ENCODE measurements around the gene ST6GALNAC3. TPM values are rescaled to one million over a fixed set of nuclear protein-coding genes. Genes with fewer than 3 reads are reported as not detected.

Gene ST6GALNAC3
- total RNA-seq, 1 experiment from 2014 or later, result 4.8 TPM

DNA sequence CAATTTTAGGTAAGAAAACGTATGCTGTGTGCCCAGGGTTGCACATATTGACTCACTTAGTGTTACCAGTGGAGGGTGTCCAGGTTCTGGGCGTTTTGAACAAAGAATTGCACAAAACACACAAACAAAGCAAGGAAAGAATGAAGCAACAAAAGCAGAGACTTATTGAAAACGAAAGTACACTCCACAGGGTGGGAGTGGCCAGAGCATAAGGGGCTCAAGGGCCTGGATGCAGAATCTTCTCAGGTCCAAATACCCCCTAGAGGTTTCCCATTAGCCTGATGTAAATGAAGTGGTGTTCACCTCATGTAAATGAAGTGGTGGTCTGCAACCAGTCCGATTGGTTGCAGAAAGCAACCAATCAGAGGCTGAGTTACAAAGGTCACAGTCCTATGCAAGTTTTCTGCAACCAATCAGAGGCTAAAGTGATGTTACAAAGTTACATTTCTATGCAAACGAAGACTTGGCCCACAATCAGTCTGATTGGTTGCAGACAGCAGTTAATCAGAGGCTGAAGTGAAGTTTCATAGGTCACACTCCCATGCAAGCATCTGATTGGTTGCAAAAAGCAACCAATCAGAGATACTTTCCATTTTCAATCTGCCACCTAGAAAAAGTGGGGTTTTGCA is 228.3 kb downstream of the ST6GALNAC3 start:
- DNase-seq, result peak; percentile 58
- H3K36me3 ChIP-seq (ENCODE audit: insufficient read depth, low read length), result no peaks in the 10 kb centered on the region
- no peaks in the 10 kb centered on the region for H4K20me1 ChIP-seq (ENCODE audit: insufficient read depth, low read depth, low read length)
- no peaks in the 10 kb centered on the region; the same call in 1 of the 2 replicates for H3K9me3 ChIP-seq (ENCODE audit: low read length)
- H3K27ac ChIP-seq (ENCODE audit: low read length), result peak overlapping the region; percentile 23; the same call in 1 of the 2 replicates
- H2AFZ ChIP-seq (ENCODE audit: low read length), result no peak overlapping the region; the same call in 1 of the 2 replicates
- peak overlapping the region; percentile 30 for H3K4me2 ChIP-seq (ENCODE audit: low read depth, low read length, poor library complexity, severe bottlenecking)
- peaks cover 56% of the 10 kb centered on the region for H3K4me1 ChIP-seq (ENCODE audit: low read length)
- no peaks in the 10 kb centered on the region for H3K27me3 ChIP-seq (ENCODE audit: low read length)
- no peaks in the 10 kb centered on the region for H3K9me2 ChIP-seq (replicated peaks; ENCODE audit: insufficient read depth, low read length)
- H3K79me2 ChIP-seq (ENCODE audit: low read length), result no peaks in the 10 kb centered on the region
- no peak overlapping the region for H3K9ac ChIP-seq (ENCODE audit: low read length)
- H3K4me3 ChIP-seq (ENCODE audit: low read length), result peak overlapping the region; percentile 29; the same call in 1 of the 2 replicates

DNA sequence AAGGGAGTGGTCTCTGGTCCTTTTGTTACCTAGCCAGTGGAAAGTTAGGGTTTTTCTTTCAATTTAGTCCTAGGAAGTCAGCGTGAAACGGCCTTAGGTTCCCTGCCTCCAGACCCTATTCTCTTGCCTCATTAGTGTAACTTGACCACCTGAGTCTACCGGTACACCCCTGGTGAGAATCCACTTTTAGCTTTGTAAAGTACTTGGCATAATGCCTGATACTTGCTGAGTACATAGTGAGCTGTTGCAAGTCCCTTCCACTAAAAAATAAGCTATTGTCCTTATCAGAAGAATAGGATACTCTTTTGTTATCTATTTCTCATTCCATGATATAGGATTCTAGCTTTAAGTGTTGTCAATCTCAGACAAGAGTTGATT is 228.8 kb downstream of the ST6GALNAC3 start:
- H3K9me3 ChIP-seq (ENCODE audit: low read length), result no peaks in the 10 kb centered on the region; the same call in 1 of the 2 replicates
- H3K4me3 ChIP-seq (ENCODE audit: low read length), result no peak overlapping the region
- H4K20me1 ChIP-seq (ENCODE audit: insufficient read depth, low read depth, low read length), result no peaks in the 10 kb centered on the region
- H3K4me1 ChIP-seq (ENCODE audit: low read length), result peaks cover 51% of the 10 kb centered on the region
- no peak overlapping the region for H3K4me2 ChIP-seq (ENCODE audit: low read depth, low read length, poor library complexity, severe bottlenecking)
- H3K36me3 ChIP-seq (ENCODE audit: insufficient read depth, low read length), result no peaks in the 10 kb centered on the region
- no peak overlapping the region for H3K9ac ChIP-seq (ENCODE audit: low read length)
- DNase-seq, result no peak
- H3K27ac ChIP-seq (ENCODE audit: low read length), result no peak overlapping the region
- H3K9me2 ChIP-seq (replicated peaks; ENCODE audit: insufficient read depth, low read length), result no peaks in the 10 kb centered on the region
- no peaks in the 10 kb centered on the region for H3K27me3 ChIP-seq (ENCODE audit: low read length)
- no peak overlapping the region for H2AFZ ChIP-seq (ENCODE audit: low read length)
- H3K79me2 ChIP-seq (ENCODE audit: low read length), result no peaks in the 10 kb centered on the region

DNA sequence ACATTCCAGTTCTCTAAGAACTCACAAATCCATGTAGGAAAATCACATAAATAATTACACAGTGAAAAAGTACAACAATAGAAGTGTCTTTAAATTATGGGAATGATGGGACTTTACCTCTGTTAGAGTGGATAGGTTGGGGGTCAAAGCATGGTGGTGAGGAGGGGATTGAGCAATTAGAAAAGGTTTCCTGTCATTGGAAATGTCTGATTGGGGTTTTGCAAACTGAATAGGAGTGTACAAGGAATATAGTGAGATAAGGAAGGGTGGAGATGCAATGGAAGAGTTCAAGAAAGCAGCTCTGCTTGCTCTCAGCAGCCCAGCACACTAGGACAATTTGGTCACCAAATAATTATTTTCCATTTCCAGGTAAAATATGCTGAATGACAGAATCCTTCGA is 238.8 kb downstream of the ST6GALNAC3 start:
- H3K9ac ChIP-seq (ENCODE audit: low read length), result no peak overlapping the region
- H3K36me3 ChIP-seq (ENCODE audit: insufficient read depth, low read length), result no peaks in the 10 kb centered on the region
- no peak overlapping the region for H2AFZ ChIP-seq (ENCODE audit: low read length)
- 0 out of 2 replicates have a peak, but pooled peaks cover 4% of the 10 kb centered on the region for H3K4me1 ChIP-seq (ENCODE audit: low read length)
- H3K27ac ChIP-seq (ENCODE audit: low read length), result no peak overlapping the region
- H3K4me3 ChIP-seq (ENCODE audit: low read length), result no peak overlapping the region
- H3K27me3 ChIP-seq (ENCODE audit: low read length), result peaks cover 2% of the 10 kb centered on the region; the same call in 1 of the 2 replicates
- no peak for DNase-seq
- no peaks in the 10 kb centered on the region for H4K20me1 ChIP-seq (ENCODE audit: insufficient read depth, low read depth, low read length)
- no peak overlapping the region for H3K4me2 ChIP-seq (ENCODE audit: low read depth, low read length, poor library complexity, severe bottlenecking)
- H3K9me2 ChIP-seq (replicated peaks; ENCODE audit: insufficient read depth, low read length), result no peaks in the 10 kb centered on the region
- no peaks in the 10 kb centered on the region for H3K79me2 ChIP-seq (ENCODE audit: low read length)
- H3K9me3 ChIP-seq (ENCODE audit: low read length), result no peaks in the 10 kb centered on the region

DNA sequence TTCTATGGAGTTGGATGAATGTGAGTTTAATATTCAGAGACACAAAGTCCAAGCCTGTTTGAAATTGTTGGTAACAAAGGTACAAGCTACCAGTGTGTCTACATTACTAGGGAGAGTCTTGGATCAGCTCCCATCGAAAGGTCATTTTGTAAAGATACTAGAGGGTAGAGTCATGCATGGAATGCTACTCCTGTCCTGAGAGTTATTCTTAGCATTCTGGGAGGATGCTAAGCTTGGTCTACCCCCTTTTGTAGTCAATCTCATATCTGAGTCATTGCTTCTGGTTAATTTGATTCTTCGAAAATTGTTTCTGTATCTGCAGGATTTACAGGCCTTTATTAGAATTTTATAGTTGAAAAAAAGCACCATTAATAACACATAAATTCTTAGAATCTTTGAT is 240.2 kb downstream of the ST6GALNAC3 start:
- Histone ChIP-seq H3K79me2 (ENCODE audit: low read length) (no peaks in the 10 kb centered on the region), H3K4me3 (ENCODE audit: low read length) (no peak overlapping the region), H3K27ac (ENCODE audit: low read length) (no peak overlapping the region), H3K9me2 (replicated peaks; ENCODE audit: insufficient read depth, low read length) (no peaks in the 10 kb centered on the region), H3K4me1 (ENCODE audit: low read length) (peaks cover 8% of the 10 kb centered on the region; the same call in 1 of the 2 replicates), H2AFZ (ENCODE audit: low read length) (no peak overlapping the region), H3K9me3 (ENCODE audit: low read length) (no peaks in the 10 kb centered on the region), H3K4me2 (ENCODE audit: low read depth, low read length, poor library complexity, severe bottlenecking) (no peak overlapping the region), H3K27me3 (ENCODE audit: low read length) (peaks cover 2% of the 10 kb centered on the region; the same call in 1 of the 2 replicates), H3K9ac (ENCODE audit: low read length) (no peak overlapping the region), H4K20me1 (ENCODE audit: insufficient read depth, low read depth, low read length) (no peaks in the 10 kb centered on the region), H3K36me3 (ENCODE audit: insufficient read depth, low read length) (no peaks in the 10 kb centered on the region)
- DNase-seq, result no peak

DNA sequence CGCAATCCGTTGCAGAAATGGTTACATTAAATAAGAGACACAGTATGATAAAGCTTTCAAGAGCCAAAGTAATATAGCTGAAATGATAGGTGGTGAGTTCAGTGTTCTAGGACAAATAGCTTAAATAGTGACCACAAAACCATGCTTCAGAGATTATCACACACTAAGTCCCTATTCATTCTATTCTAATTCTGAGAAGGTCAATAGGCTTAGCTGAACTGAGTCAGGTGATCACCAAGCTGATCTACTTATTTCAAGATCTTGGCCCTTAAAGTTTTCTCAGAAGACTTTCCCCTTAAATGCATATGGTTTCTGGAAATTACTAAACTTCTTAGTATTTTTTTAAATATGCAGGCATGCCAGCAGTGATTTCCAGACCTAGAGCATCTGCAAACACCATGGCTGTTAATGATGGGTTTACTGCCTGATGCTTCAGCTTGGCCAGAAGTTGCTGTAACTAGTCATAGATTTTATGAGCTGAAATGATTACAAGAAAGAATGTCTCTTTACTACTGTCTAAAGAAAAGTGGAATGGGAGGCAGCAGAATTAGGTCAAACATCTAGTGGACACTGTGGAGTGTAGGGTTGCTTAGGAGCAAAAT is 242.9 kb downstream of the ST6GALNAC3 start:
- H3K9ac ChIP-seq (ENCODE audit: low read length), result no peak overlapping the region
- H3K9me2 ChIP-seq (replicated peaks; ENCODE audit: insufficient read depth, low read length), result no peaks in the 10 kb centered on the region
- H3K9me3 ChIP-seq (ENCODE audit: low read length), result no peaks in the 10 kb centered on the region
- H3K36me3 ChIP-seq (ENCODE audit: insufficient read depth, low read length), result no peaks in the 10 kb centered on the region
- no peak overlapping the region for H3K4me2 ChIP-seq (ENCODE audit: low read depth, low read length, poor library complexity, severe bottlenecking)
- H3K27me3 ChIP-seq (ENCODE audit: low read length), result peaks cover 2% of the 10 kb centered on the region; the same call in 1 of the 2 replicates
- peaks cover 8% of the 10 kb centered on the region; the same call in 1 of the 2 replicates for H3K4me1 ChIP-seq (ENCODE audit: low read length)
- DNase-seq, result no peak
- H3K79me2 ChIP-seq (ENCODE audit: low read length), result no peaks in the 10 kb centered on the region
- no peak overlapping the region for H3K4me3 ChIP-seq (ENCODE audit: low read length)
- no peaks in the 10 kb centered on the region for H4K20me1 ChIP-seq (ENCODE audit: insufficient read depth, low read depth, low read length)
- no peak overlapping the region for H3K27ac ChIP-seq (ENCODE audit: low read length)
- H2AFZ ChIP-seq (ENCODE audit: low read length), result no peak overlapping the region

DNA sequence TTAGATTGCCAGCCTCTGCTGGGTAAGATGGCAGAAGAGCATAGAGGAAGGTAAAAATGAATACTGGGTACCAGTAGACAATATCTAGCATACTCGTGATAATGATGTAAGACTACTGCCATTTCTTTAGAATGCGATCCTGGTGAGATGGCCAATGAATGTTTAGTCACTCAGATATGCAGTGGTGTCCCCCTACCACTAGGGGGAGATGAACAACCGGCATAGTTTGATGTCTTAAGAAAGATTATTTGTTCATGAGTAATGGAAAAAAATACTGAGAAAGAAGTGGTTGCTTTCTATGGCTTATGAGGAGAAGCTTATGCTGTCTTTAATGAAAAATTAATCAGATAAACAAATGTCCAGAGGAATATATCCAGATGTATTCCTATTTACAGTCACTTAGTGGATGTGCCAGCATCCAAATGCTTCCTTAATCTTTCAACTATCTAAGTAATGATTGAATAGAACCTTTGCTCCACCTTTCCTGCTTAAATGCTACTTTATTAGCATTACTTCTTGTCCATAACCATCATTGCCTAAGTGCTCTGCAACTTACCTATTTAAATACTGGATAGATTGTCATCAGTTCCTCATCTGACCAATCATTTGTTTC is 256.6 kb downstream of the ST6GALNAC3 start:
- Histone ChIP-seq H4K20me1 (ENCODE audit: insufficient read depth, low read depth, low read length) (no peaks in the 10 kb centered on the region), H3K27me3 (ENCODE audit: low read length) (no peaks in the 10 kb centered on the region), H3K4me2 (ENCODE audit: low read depth, low read length, poor library complexity, severe bottlenecking) (no peak overlapping the region), H3K9me2 (replicated peaks; ENCODE audit: insufficient read depth, low read length) (no peaks in the 10 kb centered on the region), H3K9ac (ENCODE audit: low read length) (peak overlapping the region; percentile 28; the same call in 1 of the 2 replicates), H3K36me3 (ENCODE audit: insufficient read depth, low read length) (no peaks in the 10 kb centered on the region), H3K79me2 (ENCODE audit: low read length) (no peaks in the 10 kb centered on the region), H3K4me3 (ENCODE audit: low read length) (no peak overlapping the region), H2AFZ (ENCODE audit: low read length) (peak overlapping the region; percentile 47), H3K9me3 (ENCODE audit: low read length) (no peaks in the 10 kb centered on the region), H3K27ac (ENCODE audit: low read length) (no peak overlapping the region), H3K4me1 (ENCODE audit: low read length) (peaks cover 28% of the 10 kb centered on the region)
- peak; percentile 90 for DNase-seq

DNA sequence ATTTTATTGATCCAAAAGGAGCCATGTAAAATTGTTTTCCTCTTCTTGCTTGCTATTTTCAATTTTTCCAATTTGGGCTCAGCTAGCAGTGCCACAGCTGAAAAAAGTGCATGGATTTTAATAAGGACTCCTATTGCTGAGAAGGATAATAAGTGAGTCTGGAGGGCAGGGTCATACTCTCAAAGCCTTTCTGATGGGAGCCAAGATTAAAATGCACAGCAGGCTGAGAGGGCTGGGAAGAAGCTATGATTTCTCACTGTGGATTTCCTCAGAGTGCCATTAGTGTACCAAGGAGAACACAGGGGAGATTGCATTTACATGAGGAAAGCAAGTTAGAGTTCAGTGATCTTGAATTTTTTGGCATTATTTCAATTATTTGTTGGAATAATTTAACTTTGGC is 261.3 kb downstream of the ST6GALNAC3 start:
- no peaks in the 10 kb centered on the region for H4K20me1 ChIP-seq (ENCODE audit: insufficient read depth, low read depth, low read length)
- H3K4me1 ChIP-seq (ENCODE audit: low read length), result peaks cover 11% of the 10 kb centered on the region
- H3K9me2 ChIP-seq (replicated peaks; ENCODE audit: insufficient read depth, low read length), result no peaks in the 10 kb centered on the region
- no peaks in the 10 kb centered on the region for H3K27me3 ChIP-seq (ENCODE audit: low read length)
- H3K36me3 ChIP-seq (ENCODE audit: insufficient read depth, low read length), result no peaks in the 10 kb centered on the region
- no peaks in the 10 kb centered on the region for H3K79me2 ChIP-seq (ENCODE audit: low read length)
- no peak for DNase-seq
- H2AFZ ChIP-seq (ENCODE audit: low read length), result no peak overlapping the region
- H3K9ac ChIP-seq (ENCODE audit: low read length), result no peak overlapping the region
- no peak overlapping the region for H3K4me2 ChIP-seq (ENCODE audit: low read depth, low read length, poor library complexity, severe bottlenecking)
- no peak overlapping the region for H3K27ac ChIP-seq (ENCODE audit: low read length)
- no peaks in the 10 kb centered on the region for H3K9me3 ChIP-seq (ENCODE audit: low read length)
- no peak overlapping the region for H3K4me3 ChIP-seq (ENCODE audit: low read length)

DNA sequence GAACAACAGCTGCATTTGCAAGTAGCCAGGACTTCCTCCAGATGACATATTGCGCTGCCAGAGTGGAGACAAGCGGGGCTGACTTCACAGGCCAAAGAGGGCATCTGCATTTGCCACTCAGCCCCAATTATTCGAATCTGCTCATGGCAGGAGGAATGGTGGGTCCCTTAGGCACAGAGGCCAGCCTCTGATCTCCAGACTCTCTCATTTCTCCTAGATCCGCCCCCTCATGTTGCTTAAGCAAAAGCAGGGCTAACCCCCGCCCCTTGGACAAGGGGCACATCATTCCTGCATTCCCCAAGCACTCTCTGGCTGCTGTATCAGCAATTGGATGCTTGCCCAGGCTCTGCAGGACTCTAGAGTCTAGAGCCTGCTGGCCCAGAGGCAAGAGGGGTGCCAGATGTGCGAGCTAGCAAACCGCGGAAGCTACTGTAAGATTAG is 262.4 kb downstream of the ST6GALNAC3 start:
- no peak overlapping the region for H3K4me2 ChIP-seq (ENCODE audit: low read depth, low read length, poor library complexity, severe bottlenecking)
- no peak for DNase-seq
- no peaks in the 10 kb centered on the region for H3K9me2 ChIP-seq (replicated peaks; ENCODE audit: insufficient read depth, low read length)
- H3K4me3 ChIP-seq (ENCODE audit: low read length), result no peak overlapping the region
- H3K36me3 ChIP-seq (ENCODE audit: insufficient read depth, low read length), result no peaks in the 10 kb centered on the region
- H3K4me1 ChIP-seq (ENCODE audit: low read length), result 0 out of 2 replicates have a peak, but pooled peaks cover 2% of the 10 kb centered on the region
- H2AFZ ChIP-seq (ENCODE audit: low read length), result no peak overlapping the region
- no peak overlapping the region for H3K9ac ChIP-seq (ENCODE audit: low read length)
- H3K79me2 ChIP-seq (ENCODE audit: low read length), result no peaks in the 10 kb centered on the region
- H3K27ac ChIP-seq (ENCODE audit: low read length), result no peak overlapping the region
- H3K9me3 ChIP-seq (ENCODE audit: low read length), result no peaks in the 10 kb centered on the region
- H4K20me1 ChIP-seq (ENCODE audit: insufficient read depth, low read depth, low read length), result no peaks in the 10 kb centered on the region
- no peaks in the 10 kb centered on the region for H3K27me3 ChIP-seq (ENCODE audit: low read length)
